NCI-H2227 (cell line): ENCODE results near the gene FXYD5.
A peak's percentile ranks its signal among the peaks of the same experiment; 100 is the strongest.

Experiments used
- DNase-seq: peaks from one replicate; lab custom pipeline; 2025; ENCODE audit not compliant: unreplicated experiment; lab: John Stamatoyannopoulos, UW

The FXYD5 gene

GRCh38 chr19:35154525-35155406, at the start of gene FXYD5:
Gene FXYD5 (plus strand): TSS chr19:35154735. CDS start chr19:35155551, 816 bp downstream.
- peak; percentile 89 for DNase-seq

- DNase-seq: no peak
Measured at GRCh38 chr19:35105047-35105410, 49.5 kb upstream of the FXYD5 start.

- no peak for DNase-seq
Measured at GRCh38 chr19:35105411-35106290, 48.9 kb upstream of the FXYD5 start.

- DNase-seq: no peak
Measured at GRCh38 chr19:35106291-35106583, 48.3 kb upstream of the FXYD5 start.

GRCh38 chr19:35106898-35107541, 47.5 kb upstream of the FXYD5 start:
- DNase-seq: no peak

GRCh38 chr19:35107545-35107944, 47.0 kb upstream of the FXYD5 start:
- DNase-seq: no peak

GRCh38 chr19:35108730-35109129, 45.8 kb upstream of the FXYD5 start:
- DNase-seq: no peak

- no peak for DNase-seq
Measured at GRCh38 chr19:35109395-35110112, 45.0 kb upstream of the FXYD5 start.

GRCh38 chr19:35110974-35111373, 43.6 kb upstream of the FXYD5 start:
- DNase-seq: no peak

- DNase-seq: no peak
Measured at GRCh38 chr19:35112995-35113688, 41.4 kb upstream of the FXYD5 start.

- peak; percentile 94 for DNase-seq
Measured at GRCh38 chr19:35114353-35115176, 40.0 kb upstream of the FXYD5 start.

GRCh38 chr19:35115177-35115951, 39.2 kb upstream of the FXYD5 start, which contains the start of gene FXYD3:
Gene FXYD3 (plus strand): TSS chr19:35115823. CDS start chr19:35119377, 3,554 bp downstream.
- DNase-seq: no peak

GRCh38 chr19:35116072-35116801, 38.3 kb upstream of the FXYD5 start:
- DNase-seq: no peak

GRCh38 chr19:35117116-35117515, 37.4 kb upstream of the FXYD5 start:
- DNase-seq: peak; percentile 74

GRCh38 chr19:35117799-35118198, 36.7 kb upstream of the FXYD5 start:
- no peak for DNase-seq

- no peak for DNase-seq
Measured at GRCh38 chr19:35118268-35119020, 36.1 kb upstream of the FXYD5 start.

GRCh38 chr19:35119091-35119490, 35.4 kb upstream of the FXYD5 start:
- DNase-seq: no peak
